Measurements from ENCODE around the gene NRARP. TPM values are rescaled to one million over a fixed set of nuclear protein-coding genes. Genes with fewer than 3 reads are reported as not detected.
A peak's percentile ranks its signal among the peaks of the same experiment; 100 is the strongest.

The NRARP gene
- total RNA-seq, 2 experiments from 2014 or later, result 0.96 to 1.4 TPM

- no peaks in the 10 kb centered on the region for H3K9me3 Mint-ChIP-seq
- H3K4me3 Mint-ChIP-seq, result peak overlapping the region; percentile 91
- ChIA-PET CTCF (interaction anchor here (0.6 to 2.9 kb wide), 5 partner anchors 11 to 30 kb away, joined by 3 to 18 read pairs (median 4); no protein-coding TSS in a partner anchor), POLR2A (interaction anchor here (0.6 to 4.7 kb wide), 11 partner anchors 11 to 526 kb away, joined by 3 to 63 read pairs (median 8); partner anchors contain the start of genes ANAPC2, EXD3, MAN1B1 and NOXA1)
- H3K4me1 Mint-ChIP-seq (ENCODE audit: low read depth), result peaks cover 16% of the 10 kb centered on the region
- no peak for ATAC-seq (ENCODE audit: poor library complexity)
- intact Hi-C loops (cut with DNase I, micrococcal nuclease), result no loop called here
- H3K9me3 ChIP-seq (ENCODE audit: control insufficient read depth in 1 of 2, insufficient read depth in 1 of 2, low read length in 2 of 2), result no peaks in the 10 kb centered on the region
- no peak overlapping the region for H3K27ac ChIP-seq (ENCODE audit: low read depth in 1 of 2, low read length in 2 of 2)
- peaks cover 8% of the 10 kb centered on the region for H3K36me3 Mint-ChIP-seq (ENCODE audit: low read depth)
- H3K27ac Mint-ChIP-seq, result peak overlapping the region; percentile 82
- TF ChIP-seq CTCF (IDR thresholded peaks at IDR 0.05), result no peak
- H3K4me1 ChIP-seq (ENCODE audit: insufficient read depth, low read length), result peaks cover 25% of the 10 kb centered on the region
- no peaks in the 10 kb centered on the region for H3K27me3 ChIP-seq (ENCODE audit: control insufficient read depth in 1 of 2, insufficient read depth in 2 of 2, low read length in 2 of 2)
- H3K4me3 ChIP-seq (ENCODE audit: low read length), result peak overlapping the region; percentile 82
- H3K36me3 ChIP-seq (ENCODE audit: insufficient read depth, low read length), result peaks cover 20% of the 10 kb centered on the region
- DNase-seq, result peak in 1 of 14 experiments; percentile 11
- H3K27me3 Mint-ChIP-seq, result no peaks in the 10 kb centered on the region
Observed at GRCh38 chr9:137253717-137254623, 48.1 kb downstream of the NRARP start.

- POLR2A ChIA-PET, result interaction anchor here (1.4 to 4.7 kb wide), 3 partner anchors 10 to 525 kb away, joined by 4 to 63 read pairs (median 27); partner anchors contain the start of gene TUBB4B
- TF ChIP-seq CTCF (IDR thresholded peaks at IDR 0.05), result no peak
- peaks cover 16% of the 10 kb centered on the region for H3K4me1 Mint-ChIP-seq (ENCODE audit: low read depth)
Observed at GRCh38 chr9:137252555-137253506, 49.2 kb downstream of the NRARP start.

More at GRCh38 chr9:137252555-137253506, 49.2 kb downstream of the NRARP start:
- no peak overlapping the region for H3K27ac ChIP-seq (ENCODE audit: low read depth in 1 of 2, low read length in 2 of 2)
- Mint-ChIP-seq H3K27ac (no peak overlapping the region), H3K27me3 (no peaks in the 10 kb centered on the region), H3K9me3 (no peaks in the 10 kb centered on the region), H3K36me3 (ENCODE audit: low read depth) (peaks cover 5% of the 10 kb centered on the region), H3K4me3 (peak overlapping the region; percentile 45)
- no peaks in the 10 kb centered on the region for H3K9me3 ChIP-seq (ENCODE audit: control insufficient read depth in 1 of 2, insufficient read depth in 1 of 2, low read length in 2 of 2)
- peaks cover 11% of the 10 kb centered on the region for H3K36me3 ChIP-seq (ENCODE audit: insufficient read depth, low read length)
- DNase-seq (peak in 1 of 14 experiments; percentile 6), ATAC-seq (ENCODE audit: poor library complexity) (no peak)
- H3K4me3 ChIP-seq (ENCODE audit: low read length), result no peak overlapping the region
- H3K27me3 ChIP-seq (ENCODE audit: control insufficient read depth in 1 of 2, insufficient read depth in 2 of 2, low read length in 2 of 2), result no peaks in the 10 kb centered on the region
- intact Hi-C loops (cut with DNase I, micrococcal nuclease), result no loop called here
- peaks cover 25% of the 10 kb centered on the region for H3K4me1 ChIP-seq (ENCODE audit: insufficient read depth, low read length)
- CTCF ChIA-PET, result interaction anchor here (2.9 kb wide), 1 partner anchor 16 kb away, joined by 18 read pairs; no protein-coding TSS in a partner anchor
